Caco-2 (cell line): ENCODE results near the gene ST6GALNAC1. TPM values are rescaled to one million over a fixed set of nuclear protein-coding genes. Genes with fewer than 3 reads are reported as not detected.

Experiments
- BruUV-seq: library from RNA; stranded (reverse); fragments of 400-500 nt; replicated peaks from 2 replicates; lab custom pipeline; 2021; lab: Mats Ljungman, UMichigan
- CTCF ChIA-PET: fragments of 300-600 bp; sonication (Branson Sonifier 250); formaldehyde crosslinking; loops from one replicate; lab custom pipeline; 2022; ENCODE audit warnings: antibody characterized with exemption; lab: Charles Lee
- POLR2A ChIA-PET: fragments of 300-600 bp; sonication (Branson Sonifier 250); formaldehyde crosslinking; loops from one replicate; lab custom pipeline; 2022; ENCODE audit warnings: antibody characterized with exemption; lab: Charles Lee
- DNase-seq, 2 experiments: peaks; one replicate each; pipeline versions ENCODE4 v3.0.0 to v3.0.0-alpha.2; 2020 to 2022
- H3K27me3 ChIP-seq: replicated peaks from 2 replicates; pipeline ENCODE4 v1.6.0; 2011; ENCODE audit warnings: low read length; ENCODE audit not compliant: control insufficient read depth, insufficient read depth
- H3K36me3 ChIP-seq: 2 replicates; pipeline ENCODE4 v1.5.1; 2011; ENCODE audit warnings: low read length; ENCODE audit not compliant: control insufficient read depth, insufficient read depth
- H3K4me1 ChIP-seq: fragments of 250-450 bp; sonication (Bioruptor Pico); 2 replicates; pipeline ENCODE4 v1.5.1; 2020; ENCODE audit warnings: mild to moderate bottlenecking
- H3K4me3 ChIP-seq: 2 replicates; pipeline ENCODE4 v1.5.1; 2011; ENCODE audit warnings: low read depth, mild to moderate bottlenecking, control low read depth, low read length
- H3K9me3 ChIP-seq: fragments of 250-450 bp; sonication (Bioruptor Pico); 2 replicates; pipeline ENCODE4 v1.5.1; 2020; ENCODE audit warnings: mild to moderate bottlenecking, moderate library complexity
- H3K27ac Mint-ChIP-seq: one replicate; pipeline ENCODE4 v1.8.0; 2022; ENCODE audit warnings: mixed read lengths; ENCODE audit not compliant: unreplicated experiment
- H3K27me3 Mint-ChIP-seq: one replicate; pipeline ENCODE4 v1.8.0; 2022; ENCODE audit warnings: mixed read lengths; ENCODE audit not compliant: insufficient read depth, unreplicated experiment
- H3K36me3 Mint-ChIP-seq: one replicate; pipeline ENCODE4 v1.8.0; 2022; ENCODE audit warnings: mild to moderate bottlenecking, mixed read lengths; ENCODE audit not compliant: insufficient read depth, unreplicated experiment
- H3K4me1 Mint-ChIP-seq: one replicate; pipeline ENCODE4 v1.8.0; 2022; ENCODE audit warnings: low read depth, mixed read lengths; ENCODE audit not compliant: unreplicated experiment
- H3K4me3 Mint-ChIP-seq: one replicate; pipeline ENCODE4 v1.8.0; 2022; ENCODE audit warnings: mild to moderate bottlenecking, moderate library complexity, mixed read lengths; ENCODE audit not compliant: unreplicated experiment
- H3K9me3 Mint-ChIP-seq: one replicate; pipeline ENCODE4 v1.8.0; 2022; ENCODE audit warnings: mixed read lengths; ENCODE audit not compliant: unreplicated experiment
- intact Hi-C: fragments of 100-400 bp; cut with micrococcal nuclease; formaldehyde crosslinking; loops from one replicate; pipeline ENCODE4 v1.10.0; 2022; ENCODE audit not compliant: unreplicated experiment
- total RNA-seq: library from RNA; stranded (reverse); gene quantifications from 2 replicates; pipeline ENCODE4 v1.2.3, GENCODE V29; 2022
- TF ChIP-seq, protein P1 (sequence below), 2 experiments: fragments of 200-600 bp in 1 of 2; IDR thresholded peaks; 1 replicate in 1 of 2; 2 replicates in 1 of 2; pipeline versions ENCODE4 v1.5.1 to v1.8.0; 2011 to 2022; ENCODE audit warnings: antibody characterized with exemption in 1 of 2, control low read depth in 1 of 2, inconsistent platforms in 1 of 2, low read depth in 1 of 2, low read length in 1 of 2, mild to moderate bottlenecking in 1 of 2, moderate library complexity in 1 of 2; ENCODE audit not compliant: insufficient read depth in 1 of 2, severe bottlenecking in 1 of 2, unreplicated experiment in 1 of 2

ST6GALNAC1 gene
- total RNA-seq, 1 experiment from 2014 or later, result 1.7 TPM

DNA sequence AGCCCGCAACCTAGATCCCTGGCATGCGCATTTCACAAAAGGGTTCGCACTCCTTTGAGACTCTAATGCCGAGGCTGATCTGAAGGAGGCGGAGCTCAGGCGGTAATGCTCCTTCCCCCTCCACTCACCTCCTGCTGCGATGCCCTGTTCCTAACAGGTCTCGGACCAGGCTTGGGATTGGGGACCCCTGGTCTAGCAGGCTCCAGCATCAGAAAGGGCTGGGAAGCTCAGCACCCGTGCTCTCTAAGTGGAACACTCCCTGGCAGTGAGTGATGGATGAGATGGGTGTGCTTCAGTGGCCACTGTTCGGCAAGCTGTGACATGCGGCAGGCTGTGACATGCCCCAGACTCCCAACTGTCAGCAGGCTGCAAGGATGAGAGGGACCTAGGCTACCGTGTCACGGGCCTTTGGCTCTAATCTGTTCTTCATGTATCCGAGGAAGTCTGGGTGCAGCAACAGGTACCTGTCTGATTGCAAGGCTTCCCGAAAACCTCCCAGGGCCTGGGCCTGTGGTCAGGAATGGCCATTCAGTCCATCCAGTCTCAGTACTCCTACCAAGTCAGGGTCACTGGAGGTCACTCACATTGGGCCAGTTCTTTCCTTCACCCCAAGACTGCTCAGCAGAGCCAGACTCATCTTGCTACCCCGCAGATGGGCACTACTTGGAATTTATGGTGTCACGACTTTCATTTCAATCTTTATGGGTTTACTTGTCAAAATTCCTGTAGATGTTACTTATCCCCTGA is 56.6 kb downstream of the ST6GALNAC1 start:
- TF ChIP-seq, protein P1, sequence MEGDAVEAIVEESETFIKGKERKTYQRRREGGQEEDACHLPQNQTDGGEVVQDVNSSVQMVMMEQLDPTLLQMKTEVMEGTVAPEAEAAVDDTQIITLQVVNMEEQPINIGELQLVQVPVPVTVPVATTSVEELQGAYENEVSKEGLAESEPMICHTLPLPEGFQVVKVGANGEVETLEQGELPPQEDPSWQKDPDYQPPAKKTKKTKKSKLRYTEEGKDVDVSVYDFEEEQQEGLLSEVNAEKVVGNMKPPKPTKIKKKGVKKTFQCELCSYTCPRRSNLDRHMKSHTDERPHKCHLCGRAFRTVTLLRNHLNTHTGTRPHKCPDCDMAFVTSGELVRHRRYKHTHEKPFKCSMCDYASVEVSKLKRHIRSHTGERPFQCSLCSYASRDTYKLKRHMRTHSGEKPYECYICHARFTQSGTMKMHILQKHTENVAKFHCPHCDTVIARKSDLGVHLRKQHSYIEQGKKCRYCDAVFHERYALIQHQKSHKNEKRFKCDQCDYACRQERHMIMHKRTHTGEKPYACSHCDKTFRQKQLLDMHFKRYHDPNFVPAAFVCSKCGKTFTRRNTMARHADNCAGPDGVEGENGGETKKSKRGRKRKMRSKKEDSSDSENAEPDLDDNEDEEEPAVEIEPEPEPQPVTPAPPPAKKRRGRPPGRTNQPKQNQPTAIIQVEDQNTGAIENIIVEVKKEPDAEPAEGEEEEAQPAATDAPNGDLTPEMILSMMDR (IDR thresholded peaks at IDR 0.05; ENCODE audit: insufficient read depth in 1 of 2, low read depth in 1 of 2, low read length in 1 of 2, severe bottlenecking in 1 of 2, unreplicated experiment in 1 of 2), result no peak
- DNase-seq, result no peak
- CTCF ChIA-PET, result interaction anchor here (1.0 to 1.5 kb wide), 2 partner anchors 63 to 94 kb away, joined by 3 to 4 read pairs; no protein-coding TSS in a partner anchor
- Mint-ChIP-seq H3K27ac (no peak overlapping the region), H3K4me1 (peaks cover 20% of the 10 kb centered on the region), H3K27me3 (no peaks in the 10 kb centered on the region), H3K9me3 (no peaks in the 10 kb centered on the region), H3K4me3 (peak overlapping the region; percentile 38), H3K36me3 (no peaks in the 10 kb centered on the region)
- intact Hi-C loops, result loop anchor here (5.0 kb wide), 1 partner anchor 35 kb away; no protein-coding TSS in a partner anchor
- H3K4me3 ChIP-seq, result no peak overlapping the region
- H3K36me3 ChIP-seq, result no peaks in the 10 kb centered on the region
- BruUV-seq, result no TSS peak
- H3K27me3 ChIP-seq, result no peaks in the 10 kb centered on the region
- H3K4me1 ChIP-seq, result peaks cover 28% of the 10 kb centered on the region
- POLR2A ChIA-PET, result no interaction called here
- no peaks in the 10 kb centered on the region for H3K9me3 ChIP-seq

DNA sequence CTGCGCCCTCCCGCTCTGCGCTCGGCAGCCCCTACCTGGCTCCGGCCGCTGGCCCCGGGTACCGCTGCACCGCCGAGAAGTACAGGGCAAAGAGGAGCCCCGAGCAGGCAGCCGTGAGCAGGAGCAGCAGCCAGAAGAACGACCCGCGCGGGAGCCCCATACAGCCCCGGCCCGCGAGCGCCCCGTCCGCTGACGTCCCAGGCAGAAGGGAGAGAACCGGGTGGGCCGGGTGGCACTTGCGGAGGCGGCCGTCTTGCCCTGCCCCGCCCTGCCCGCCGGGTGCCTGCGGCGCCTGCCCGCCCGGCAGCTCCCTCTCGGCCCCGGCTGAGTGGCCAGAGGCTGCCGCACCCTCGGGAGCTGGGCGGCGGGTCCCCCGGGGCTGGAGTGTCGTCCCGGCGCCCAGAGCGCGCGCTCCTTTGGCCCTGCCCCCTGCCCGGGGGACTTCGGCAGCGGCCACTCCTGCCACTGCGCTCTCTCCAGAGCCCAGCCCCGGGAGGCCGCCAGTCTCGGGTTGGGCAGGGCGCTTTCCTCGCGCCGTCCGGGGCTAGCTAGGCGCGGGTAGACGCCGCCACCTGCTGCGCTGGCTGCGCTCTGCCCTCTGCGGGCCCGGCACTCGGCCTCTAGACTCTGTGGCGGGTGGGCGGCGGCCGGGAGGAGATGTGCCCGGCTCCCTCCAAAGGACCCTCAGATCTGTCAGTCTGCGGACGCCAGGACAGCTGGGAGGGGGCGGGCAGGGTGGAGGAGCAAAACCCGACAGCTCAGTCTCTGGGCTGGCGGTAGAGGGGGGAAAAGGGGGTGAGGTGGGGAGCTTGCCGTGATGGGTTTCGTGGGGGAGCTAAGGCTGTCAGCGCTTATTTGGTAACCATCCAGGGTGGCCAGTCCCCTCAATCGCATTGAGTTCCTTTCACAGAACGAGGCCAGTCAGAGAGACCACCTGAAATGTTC is 57.6 kb downstream of the ST6GALNAC1 start, which contains the start of gene ST6GALNAC2:
Gene ST6GALNAC2, minus strand, starts transcription at position 212 of the 945 bp plus-strand sequence. Its CDS starts 52 bp downstream, at position 160.
- no peaks in the 10 kb centered on the region for H3K9me3 ChIP-seq
- H3K4me1 Mint-ChIP-seq, result peaks cover 20% of the 10 kb centered on the region
- ChIA-PET CTCF (interaction anchor here (0.6 to 1.5 kb wide), 5 partner anchors 12 to 462 kb away, joined by 3 to 6 read pairs (median 4); no protein-coding TSS in a partner anchor), POLR2A (interaction anchor here (0.6 to 0.8 kb wide), 3 partner anchors 13 to 30 kb away, joined by 3 to 5 read pairs (median 4); no protein-coding TSS in a partner anchor)
- peak within 1 kb of the TSS; percentile 62 for H3K4me3 Mint-ChIP-seq
- no peaks in the 10 kb centered on the region for H3K27me3 ChIP-seq
- no peaks in the 10 kb centered on the region for H3K9me3 Mint-ChIP-seq
- H3K4me1 ChIP-seq, result peaks cover 28% of the 10 kb centered on the region
- intact Hi-C loops, result loop anchor here (5.0 kb wide), 1 partner anchor 36 kb away; no protein-coding TSS in a partner anchor
- H3K27me3 Mint-ChIP-seq, result no peaks in the 10 kb centered on the region
- TF ChIP-seq, protein P1 (IDR thresholded peaks at IDR 0.05; ENCODE audit: insufficient read depth in 1 of 2, low read depth in 1 of 2, low read length in 1 of 2, severe bottlenecking in 1 of 2, unreplicated experiment in 1 of 2), result peak in 1 of 2 experiments; percentile 30
- peak within 1 kb of the TSS; percentile 40 for H3K4me3 ChIP-seq
- H3K27ac Mint-ChIP-seq, result no peak within 1 kb of the TSS
- peak; percentile 71 to 81 for DNase-seq
- no TSS peak for BruUV-seq
- H3K36me3 ChIP-seq, result no peaks in the 10 kb centered on the region
- no peaks in the 10 kb centered on the region for H3K36me3 Mint-ChIP-seq
